Measurements from ENCODE around the gene TRMT2A.

- no peak for TF ChIP-seq PATZ1 (CRISPR knock-in tag; IDR thresholded peaks at IDR 0.05; ENCODE audit: borderline replicate concordance)
- TF ChIP-seq TCF4 (CRISPR knock-in tag; IDR thresholded peaks at IDR 0.05; ENCODE audit: borderline replicate concordance): no peak
- no peak for TF ChIP-seq CREB5 (CRISPR knock-in tag; IDR thresholded peaks at IDR 0.05; ENCODE audit: low read depth)
Measured at GRCh38 chr22:20117633-20118299, 740 bp upstream of the TRMT2A start.
